Dermis blood vessel endothelial cell (primary cell): Measurements from ENCODE around the gene TOGARAM2. TPM values are rescaled to one million over a fixed set of nuclear protein-coding genes. Genes with fewer than 3 reads are reported as not detected.

ENCODE experiments used
- DNase-seq: peaks from one replicate; pipeline ENCODE4 v3.0.0; 2010
- total RNA-seq: library from RNA; depleted of rRNA; stranded (reverse); fragments of >200 nt; gene quantifications from 2 replicates; pipeline ENCODE4 v1.2.3, GENCODE V29; 2014

The TOGARAM2 gene
- total RNA-seq, 1 donor from 2014 or later: not detected

DNA sequence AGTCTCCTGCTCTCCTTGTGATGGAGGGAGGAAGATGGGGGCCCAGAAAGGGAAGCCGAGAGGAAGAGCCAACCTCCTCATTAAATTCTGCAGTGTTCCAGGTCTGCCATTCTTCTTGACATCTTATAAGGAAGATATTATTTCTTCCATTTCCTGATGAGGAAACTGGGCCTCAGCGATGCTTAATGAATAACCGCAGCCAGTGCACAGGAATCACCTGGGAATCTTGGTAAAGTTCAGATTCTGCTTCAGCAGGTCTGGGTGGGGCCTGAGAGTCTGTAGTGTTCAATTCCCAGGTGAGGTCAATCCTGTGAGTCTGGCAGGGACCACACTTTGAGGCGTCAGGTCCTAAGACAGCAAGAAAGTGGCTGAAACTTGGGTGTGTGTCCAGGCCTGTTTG lies 75.9 kb downstream of the TOGARAM2 start:
- no peak for DNase-seq

DNA sequence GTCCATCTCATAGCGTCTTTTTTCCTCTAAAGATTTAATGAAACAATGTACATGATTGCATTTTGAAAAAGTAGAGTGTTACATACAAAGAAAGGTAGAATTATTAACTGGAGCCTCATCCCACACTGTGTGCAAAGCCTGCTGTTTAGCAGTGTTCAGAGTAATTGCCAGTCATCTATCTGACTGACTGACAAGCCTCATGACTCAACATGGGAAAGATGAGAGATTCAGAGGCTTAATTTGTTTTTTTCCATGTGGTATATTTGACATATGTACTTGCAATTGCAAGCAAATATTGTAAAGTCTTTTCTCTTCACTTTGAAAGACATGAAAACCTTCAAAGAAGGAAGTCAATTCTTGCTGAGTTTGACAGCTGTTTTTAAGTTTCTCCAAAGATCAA lies 78.5 kb downstream of the TOGARAM2 start:
- no peak for DNase-seq

DNA sequence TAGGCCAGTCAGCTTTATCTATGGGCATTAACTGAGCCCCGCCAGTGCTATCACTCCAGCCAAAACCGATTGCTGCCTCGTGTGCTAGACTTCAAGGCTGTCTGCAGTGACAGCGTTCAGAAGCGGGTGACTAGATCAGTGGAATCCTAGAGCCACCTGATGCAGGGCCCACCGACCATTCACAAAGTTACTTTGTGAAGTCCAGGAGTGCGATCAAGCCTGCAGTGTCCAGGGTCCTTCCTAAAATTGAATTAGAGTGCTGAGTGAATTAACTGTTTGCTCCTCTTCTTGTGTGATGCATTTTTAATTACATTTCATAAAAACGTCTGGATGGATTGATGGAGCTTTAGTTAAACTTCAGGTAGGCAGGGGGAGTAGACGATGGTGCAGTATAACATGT lies 79.3 kb downstream of the TOGARAM2 start:
- no peak for DNase-seq

DNA sequence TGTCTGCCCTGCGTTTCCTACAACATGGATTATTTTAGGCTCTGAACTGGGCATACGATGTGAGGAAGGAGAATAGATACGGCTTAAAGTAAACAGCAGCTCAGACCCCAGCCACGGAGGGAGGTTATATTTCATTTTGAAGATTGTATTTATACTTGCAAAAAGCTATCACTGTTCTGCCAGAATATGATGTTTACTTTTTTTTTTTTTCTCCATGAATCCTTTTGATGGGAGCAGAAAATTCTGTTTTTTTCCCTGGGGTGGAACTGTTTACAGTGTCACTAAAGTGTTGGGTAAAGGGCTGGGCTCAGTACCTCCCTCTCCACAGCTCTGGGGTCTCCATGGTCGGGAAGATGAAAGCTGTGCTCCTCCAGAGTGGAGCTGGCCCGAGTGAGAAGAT lies 80.1 kb downstream of the TOGARAM2 start:
- no peak for DNase-seq

DNA sequence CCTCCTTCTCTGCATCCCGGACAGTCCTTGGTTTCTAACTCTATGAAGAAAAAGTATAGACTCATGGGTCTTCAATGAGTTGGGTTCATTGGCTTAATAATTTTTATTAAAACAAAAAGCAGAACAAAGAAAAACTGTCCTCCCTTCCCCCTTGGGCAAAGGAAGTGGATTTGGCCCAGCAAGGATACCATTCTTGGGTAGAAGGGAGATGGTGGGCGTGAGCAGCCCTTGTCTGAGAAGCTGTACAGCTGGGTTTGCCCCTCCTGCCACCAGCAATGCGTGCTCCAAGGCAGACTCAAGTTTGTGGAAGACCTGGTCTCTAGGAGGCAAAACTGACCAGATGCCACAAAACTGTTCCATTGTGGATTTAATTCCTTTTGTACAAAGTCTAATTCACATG lies 80.5 kb downstream of the TOGARAM2 start:
- no peak for DNase-seq

DNA sequence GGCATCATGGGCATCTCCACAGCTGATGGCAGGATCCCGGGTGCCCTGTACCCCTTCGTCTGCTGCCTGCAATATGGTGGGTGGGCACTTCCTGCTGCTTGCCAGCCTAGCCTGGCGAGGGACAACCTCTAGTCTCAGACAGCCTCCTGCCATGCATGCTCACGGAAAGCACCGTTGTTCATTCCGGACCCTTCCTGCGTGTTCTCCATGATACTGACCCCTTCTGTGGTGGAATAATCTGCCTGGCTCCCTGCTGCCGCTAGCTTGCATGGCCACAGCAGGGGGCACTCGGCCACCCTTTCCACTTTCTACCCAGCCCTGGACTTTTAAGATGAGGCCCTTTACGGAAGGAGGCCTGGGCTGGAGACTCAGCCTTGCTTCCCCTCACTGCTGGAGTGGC lies 81.3 kb downstream of the TOGARAM2 start:
- no peak for DNase-seq

DNA sequence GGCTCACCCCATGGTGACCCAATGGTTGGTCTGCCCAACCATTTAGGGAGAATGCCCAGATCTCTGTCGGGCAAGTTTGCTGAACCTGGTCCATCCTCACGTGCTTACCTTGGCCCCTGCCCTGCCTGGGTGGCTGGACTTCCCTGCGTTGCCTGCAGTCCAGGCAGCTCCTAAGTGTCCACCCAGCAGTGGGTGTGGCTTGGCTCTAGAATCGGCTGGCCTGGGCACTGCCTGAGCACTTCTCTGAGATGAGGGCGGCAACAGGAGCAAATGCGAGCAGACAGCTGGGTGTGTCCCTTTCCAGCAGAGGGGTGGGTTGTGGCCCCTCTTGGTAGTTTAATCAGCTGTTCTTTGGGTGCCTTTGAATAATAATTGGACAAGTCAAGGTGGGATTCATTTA lies 82.0 kb downstream of the TOGARAM2 start:
- no peak for DNase-seq

DNA sequence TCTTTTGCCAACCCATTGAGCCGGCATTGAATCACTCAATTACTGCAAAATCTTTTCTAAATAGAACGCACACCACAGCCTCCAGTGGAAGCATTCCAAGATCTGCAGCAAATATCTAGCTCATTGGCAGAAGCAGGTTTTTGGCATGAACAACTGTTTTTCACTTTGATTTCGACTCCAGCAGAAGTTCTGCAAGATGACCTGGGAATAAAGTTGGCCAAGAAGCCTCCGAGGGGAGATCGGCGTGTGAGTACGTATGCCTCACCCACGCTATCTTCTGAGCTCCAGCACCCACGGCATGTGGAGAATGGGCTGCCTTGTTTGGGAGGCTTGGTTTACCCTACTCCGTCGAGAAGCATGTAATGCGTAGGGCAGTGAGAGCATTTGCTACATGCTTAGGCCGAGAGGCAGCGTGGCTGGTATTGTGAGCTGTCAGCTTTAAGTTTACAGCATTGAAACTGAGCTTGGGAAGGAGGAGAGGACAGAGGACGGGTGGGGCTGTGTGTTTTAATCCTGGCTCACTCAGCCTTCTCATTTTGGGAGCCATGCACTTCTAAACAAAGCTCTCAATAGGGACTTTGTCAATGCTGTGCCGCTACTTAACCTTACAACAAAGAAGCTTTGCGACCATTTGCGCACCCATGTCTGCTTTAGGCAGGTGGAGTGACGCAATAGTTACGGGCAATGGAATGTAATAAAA lies 82.7 kb downstream of the TOGARAM2 start:
- no peak for DNase-seq

DNA sequence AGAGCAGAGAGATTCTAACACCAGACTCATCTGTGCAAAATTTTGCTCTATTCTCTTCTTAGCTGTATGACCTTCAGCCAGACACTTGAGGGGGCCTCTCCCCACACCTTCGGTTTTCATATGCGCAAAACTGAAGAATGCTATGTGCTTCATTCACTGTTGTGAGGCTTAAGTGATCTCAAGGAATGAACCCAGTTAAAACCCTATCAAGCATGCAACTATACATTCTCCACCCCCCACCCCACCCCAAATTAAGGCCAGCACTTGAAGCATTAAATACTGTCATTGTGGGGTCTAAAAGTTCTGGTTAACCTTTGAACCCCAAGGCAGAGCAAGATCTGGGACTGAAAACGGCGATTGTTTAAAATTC lies 83.2 kb downstream of the TOGARAM2 start:
- DNase-seq: no peak

DNA sequence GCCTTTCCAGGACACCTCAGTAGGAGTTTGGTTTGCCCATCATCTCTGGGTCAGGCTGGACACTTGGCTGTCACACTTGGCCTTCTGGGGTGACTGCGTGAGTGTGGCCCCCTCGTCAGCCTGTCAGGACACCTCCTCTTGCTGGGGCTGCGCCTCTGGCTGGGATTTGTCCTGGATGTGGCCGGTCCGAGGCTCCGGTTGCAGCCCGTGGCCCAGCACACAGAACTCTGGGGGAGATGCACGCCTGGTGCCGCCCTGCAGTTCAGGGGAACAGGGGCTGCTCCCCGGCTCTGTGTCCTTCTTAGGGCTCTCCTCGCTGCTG lies 83.6 kb downstream of the TOGARAM2 start:
- no peak for DNase-seq

DNA sequence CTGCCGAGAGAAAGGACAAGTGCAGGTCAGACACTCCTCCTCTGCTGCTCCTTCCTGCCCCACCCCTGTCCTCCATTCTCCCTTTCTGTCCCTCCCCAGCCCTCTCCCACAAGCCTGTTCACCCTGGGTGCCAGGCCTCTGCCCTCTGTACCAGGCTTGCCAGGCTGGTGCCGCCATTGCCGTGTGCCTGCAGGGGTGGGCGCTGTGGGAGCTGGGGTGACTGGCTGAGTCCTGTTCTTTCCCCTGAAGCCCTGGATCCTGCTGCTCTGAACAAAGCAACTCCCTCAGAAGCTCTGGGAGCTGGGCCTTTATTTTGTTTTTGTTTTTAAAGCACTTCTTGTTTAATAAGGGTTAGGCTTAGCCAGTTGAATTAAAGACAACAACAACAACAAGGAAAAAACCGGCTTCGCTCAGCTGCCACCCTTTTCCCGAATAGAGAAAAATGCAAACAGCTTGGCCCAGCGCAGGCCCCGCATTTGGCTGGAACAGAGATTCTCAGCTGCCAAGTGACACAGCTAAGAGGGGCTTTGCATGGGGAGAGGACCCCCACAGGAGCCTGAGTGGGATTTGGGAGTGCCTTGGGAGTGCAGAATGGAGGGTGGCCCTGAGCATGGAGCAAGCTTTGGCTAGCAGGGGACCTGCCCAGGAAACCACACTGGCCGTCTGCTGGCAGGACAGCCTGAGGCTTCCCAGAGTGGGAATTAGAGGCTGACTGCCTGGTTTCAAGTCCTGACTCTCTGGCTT lies 84.1 kb downstream of the TOGARAM2 start:
- no peak for DNase-seq

DNA sequence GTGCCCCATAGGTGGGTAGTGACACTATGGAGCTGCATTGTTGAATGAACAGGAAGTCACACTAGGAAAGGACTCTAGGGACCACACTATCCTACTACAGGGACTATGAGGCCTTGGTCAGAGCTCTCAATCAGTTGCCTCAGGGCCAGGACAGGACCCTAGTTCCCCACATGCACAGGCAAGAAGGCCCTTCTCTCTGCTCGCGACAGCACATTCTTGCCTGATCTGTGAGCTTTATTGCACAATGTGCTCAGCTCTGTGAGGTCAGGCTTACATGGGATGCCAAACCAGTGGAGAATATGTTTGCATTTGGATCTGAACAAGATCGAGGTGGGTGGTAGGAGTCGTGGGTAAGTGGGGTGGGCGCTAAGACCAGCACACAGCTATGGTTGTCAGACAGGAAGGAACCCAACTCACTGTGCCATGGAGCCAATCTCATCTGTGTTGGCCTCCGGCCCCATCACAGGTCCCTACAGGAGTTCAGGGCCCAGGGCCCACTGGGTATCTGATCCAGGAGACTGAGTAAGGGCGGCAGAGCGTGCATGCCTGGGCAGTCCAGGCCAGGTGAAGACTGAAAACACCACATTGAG lies 85.3 kb downstream of the TOGARAM2 start:
- no peak for DNase-seq

DNA sequence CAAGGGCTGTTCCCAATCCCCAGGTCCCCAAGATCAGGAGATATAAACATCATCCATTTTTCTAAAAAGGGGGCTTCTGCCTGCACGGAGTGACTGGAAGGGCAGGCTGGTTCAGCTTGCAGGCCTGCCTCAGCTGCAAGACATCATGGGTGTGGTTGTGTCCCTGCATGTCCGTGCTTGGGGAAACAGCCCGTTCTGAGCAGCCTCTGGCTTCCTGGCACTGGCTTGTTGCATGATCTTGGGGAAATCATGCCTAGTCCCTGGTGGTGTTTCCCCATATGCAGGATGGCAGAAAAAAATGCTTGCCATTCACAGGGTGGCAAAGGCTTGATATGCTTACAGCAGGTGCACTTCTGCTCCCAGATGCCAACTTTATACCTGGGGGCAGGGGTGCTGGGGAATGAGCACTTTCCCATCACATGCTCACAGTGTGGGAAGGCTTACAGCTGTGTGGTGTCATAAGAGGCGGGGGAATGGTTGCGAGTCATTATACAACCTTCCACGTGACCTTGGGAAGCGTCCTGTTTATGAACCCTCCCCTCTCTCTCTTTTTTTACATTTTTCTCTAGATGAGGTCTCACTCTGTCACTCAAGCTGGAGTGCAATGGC lies 86.0 kb downstream of the TOGARAM2 start:
- no peak for DNase-seq

DNA sequence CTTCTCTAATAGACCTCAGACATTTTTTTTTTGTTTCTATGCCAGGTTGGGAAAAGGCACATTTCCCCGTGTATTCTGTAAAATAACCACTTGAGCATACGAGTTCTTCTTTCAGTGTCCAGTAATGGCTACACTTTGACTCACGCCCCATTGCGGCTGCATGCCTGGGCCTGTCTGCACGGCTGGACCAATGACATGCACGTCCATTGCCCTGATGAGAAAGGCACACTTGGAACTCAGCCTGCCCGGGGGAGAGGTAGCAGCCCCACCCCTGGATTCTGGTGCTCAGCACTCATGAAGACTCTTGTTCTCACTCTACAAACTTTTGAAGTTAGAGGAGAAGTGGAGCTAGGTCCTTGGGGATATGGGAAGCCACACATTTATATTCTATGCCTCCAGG lies 87.4 kb downstream of the TOGARAM2 start:
- no peak for DNase-seq

DNA sequence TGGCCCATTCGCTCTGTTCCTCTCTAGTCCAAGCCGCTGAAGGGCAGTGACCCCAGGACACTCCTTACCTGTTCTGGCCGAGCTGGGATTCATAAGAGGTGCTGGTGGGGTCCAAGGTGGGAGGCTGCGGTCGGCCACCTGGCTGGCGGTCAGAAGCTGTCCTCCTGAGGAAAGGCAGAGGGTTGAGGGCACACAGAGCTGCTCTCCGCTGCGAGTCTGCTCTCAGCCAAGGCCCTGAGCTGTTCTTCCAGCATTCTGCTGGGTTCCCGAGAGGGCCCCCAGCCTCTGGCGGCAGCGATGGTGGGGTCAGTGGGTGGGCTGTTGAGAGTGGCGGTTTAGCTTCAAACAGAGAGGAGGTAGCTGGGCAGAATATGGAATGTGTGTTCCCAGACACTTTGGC lies 89.4 kb downstream of the TOGARAM2 start:
- no peak for DNase-seq

DNA sequence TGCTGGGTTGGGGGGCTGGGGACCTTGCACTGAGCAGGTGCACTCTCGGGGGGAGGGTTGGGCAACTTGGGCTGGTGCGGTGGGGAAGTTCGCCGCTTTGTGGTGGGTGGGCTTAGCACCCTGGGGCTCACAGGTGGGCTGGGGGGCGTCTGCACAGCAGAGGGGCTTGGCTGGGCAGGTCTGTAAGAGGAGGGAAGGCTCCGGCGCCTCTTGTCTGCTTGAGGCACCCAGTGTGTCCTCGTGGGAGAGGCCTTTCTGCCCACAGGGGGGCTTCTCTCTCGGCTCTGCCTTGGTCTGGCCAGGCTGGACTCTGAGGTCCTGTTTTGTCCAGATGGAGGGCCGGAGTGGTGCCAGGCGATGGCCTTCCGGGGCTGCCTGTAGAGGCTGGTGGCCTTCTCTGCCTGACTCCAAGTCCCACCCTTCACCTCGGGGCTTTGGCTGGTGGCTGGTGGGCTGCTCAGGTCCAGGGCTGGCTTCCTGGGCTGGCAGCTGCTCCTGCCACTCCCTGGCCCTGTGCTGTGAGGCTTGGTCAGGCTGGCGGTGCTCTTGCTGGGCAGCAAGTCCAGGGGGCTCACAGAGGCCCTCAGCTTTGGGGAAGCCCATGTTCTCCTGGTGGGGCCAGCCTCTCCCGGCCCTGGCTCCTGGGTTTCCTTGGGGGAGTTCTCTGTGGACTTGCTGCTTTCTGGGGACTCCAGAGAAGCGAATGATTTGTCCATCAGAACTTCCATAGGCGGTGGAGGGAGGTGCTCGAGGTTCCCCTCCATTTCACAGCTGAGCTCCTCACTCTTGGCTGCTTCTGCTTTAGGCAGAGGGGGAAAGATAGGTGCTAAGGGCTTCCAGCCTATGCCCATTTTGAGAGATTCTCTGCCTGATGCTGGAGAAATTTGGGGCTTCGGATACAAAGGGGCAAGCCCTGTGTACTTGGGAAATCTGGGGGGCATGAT lies 90.2 kb downstream of the TOGARAM2 start:
- no peak for DNase-seq

DNA sequence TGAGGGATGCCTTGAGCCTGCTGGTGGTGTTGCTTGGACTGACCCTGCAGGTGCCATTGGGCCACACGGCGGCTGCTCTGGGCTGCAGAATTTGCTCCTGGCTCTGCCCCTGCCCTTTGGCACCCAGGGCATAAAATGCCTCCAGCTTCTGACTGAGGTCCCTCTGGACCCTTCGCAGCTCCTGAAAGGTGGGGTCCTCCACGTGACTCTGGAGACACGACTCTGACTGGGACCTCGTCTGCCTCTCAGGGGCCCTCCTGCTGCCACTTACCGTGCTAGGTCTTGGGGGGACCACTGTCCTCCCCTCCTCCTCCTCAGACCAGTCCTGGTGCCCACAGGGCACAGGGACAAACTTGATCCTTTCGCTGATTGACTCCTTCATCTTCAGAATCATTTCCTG lies 91.2 kb downstream of the TOGARAM2 start:
- no peak for DNase-seq

DNA sequence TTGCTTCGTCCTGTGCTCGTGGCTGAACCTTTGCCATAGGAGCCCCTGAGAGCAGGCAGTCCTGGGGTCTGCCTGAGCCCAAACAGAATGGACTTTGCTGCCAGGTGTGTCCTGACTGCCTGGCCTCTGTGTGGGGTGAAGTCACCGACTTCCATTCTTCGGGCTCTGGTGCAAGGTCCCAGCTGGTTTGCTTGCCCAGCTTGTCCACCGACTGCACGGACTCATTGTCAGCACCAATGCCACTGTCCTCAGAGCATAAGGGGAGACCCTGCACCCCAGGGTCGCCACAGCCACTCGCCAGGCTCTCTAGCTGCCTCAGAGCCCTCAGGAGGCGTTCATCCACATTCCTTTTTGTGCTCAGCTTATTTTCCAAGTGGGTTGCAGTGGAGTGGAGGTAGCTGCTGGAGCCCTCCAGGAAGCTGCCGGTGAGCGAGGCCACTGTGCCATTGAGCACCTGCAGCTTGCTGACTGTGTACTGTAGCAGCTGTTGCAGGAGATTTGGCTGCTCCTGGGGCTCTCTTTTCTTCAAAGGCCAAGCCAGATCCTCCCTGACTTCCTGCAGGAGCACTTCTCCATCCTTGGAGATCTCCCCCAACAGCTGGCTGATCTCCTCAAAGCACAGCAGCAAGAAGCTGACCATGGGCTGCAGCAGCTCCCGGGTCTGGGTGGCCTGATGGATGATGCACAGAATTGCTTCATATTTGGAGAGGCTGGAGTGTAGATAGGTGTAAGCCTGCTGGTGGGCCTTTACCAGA lies 92.0 kb downstream of the TOGARAM2 start:
- DNase-seq: no peak

DNA sequence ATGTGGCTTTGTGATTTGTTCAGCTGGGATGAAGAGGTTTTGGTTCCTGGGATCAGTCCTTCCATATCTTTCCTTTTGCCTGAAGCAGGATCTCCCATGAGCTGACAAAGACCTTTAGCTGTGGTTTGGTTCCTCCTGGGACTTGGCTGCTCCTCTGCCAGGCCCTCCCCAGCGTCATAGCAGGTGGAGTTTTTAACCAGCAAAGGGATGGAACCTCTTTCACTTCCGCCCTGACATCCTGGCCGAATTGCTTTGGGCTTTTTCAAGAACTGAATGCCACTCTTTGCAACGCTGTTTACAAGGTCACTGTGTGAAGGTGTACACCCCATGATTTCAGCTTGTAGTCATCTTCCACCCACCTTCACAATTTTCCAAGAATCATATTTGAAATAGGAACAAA lies 92.8 kb downstream of the TOGARAM2 start:
- DNase-seq: no peak

DNA sequence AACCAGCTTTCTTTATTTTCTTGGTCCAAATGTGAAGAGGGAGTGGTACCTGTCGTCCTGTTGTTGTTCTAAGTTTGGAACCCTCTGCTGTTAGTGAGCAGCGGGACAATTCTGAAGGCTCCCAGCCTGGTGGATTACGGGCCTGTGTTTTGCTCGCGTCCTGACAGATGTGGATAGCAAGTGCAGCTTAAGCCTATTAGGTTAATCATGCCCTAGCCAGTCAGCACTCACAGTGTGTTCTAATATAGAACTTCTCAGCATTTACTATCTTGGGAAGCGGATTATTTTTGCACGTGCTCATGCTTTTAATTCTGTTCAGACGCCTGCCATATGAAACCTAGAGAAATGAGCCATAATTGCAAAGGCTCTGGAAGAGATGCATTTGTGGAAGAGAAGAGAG lies 93.3 kb downstream of the TOGARAM2 start, which contains the start of gene PCARE:
Gene PCARE (minus strand): TSS at position 113 of the 400 bp plus-strand sequence. CDS start 262 bp downstream, outside the sequence.
- DNase-seq: no peak

DNA sequence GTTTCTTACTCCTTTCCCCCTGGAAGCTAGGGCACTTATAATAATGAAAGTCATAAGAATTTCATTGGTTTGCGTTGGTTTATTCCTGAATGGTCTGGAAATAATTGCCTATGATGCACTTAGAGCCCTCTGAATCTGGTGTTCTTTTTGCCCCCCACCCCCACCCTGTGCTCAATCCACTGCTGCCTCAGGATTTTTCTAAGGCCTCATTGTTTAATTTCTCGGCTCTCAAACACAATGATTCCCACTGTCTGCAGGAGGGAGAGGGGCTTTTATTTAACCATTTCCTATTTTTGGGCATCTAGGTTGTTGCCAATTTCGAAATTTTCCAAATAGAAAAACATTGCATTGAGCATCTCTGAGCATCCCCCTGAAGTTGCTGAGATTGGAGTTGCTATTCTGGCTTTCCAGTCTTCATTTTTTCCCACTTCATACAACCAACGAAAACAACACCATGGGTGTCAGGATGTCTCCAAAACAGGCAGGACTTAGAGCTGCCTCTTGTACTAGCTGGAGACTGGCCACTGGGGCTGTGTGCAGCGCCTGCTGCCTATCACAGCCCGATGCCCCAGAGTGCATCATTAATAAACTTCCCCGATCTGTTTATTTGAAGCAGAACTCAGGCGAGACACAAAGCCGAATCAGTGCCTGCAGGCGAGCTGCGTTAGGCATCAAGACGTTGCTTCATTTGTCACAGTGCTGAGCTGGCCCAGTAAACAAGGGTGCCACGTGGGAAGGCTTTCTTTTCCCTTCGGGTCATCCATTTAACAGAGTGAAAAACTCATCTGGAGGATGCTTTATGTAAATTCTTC lies 95.0 kb downstream of the TOGARAM2 start:
- no peak for DNase-seq
